NCI-H774 (cell line): ENCODE measurements around the gene ANKRD39.
"Not testable (repeated sequence)": the region's sequence is repeated elsewhere in the genome, so short reads cannot be mapped to it uniquely, and the experiment has no call there.

Source experiments
- DNase-seq: peaks from one replicate; lab custom pipeline; 2025; lab: John Stamatoyannopoulos, UW

Gene ANKRD39, protein sequence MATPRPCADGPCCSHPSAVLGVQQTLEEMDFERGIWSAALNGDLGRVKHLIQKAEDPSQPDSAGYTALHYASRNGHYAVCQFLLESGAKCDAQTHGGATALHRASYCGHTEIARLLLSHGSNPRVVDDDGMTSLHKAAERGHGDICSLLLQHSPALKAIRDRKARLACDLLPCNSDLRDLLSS

DNA sequence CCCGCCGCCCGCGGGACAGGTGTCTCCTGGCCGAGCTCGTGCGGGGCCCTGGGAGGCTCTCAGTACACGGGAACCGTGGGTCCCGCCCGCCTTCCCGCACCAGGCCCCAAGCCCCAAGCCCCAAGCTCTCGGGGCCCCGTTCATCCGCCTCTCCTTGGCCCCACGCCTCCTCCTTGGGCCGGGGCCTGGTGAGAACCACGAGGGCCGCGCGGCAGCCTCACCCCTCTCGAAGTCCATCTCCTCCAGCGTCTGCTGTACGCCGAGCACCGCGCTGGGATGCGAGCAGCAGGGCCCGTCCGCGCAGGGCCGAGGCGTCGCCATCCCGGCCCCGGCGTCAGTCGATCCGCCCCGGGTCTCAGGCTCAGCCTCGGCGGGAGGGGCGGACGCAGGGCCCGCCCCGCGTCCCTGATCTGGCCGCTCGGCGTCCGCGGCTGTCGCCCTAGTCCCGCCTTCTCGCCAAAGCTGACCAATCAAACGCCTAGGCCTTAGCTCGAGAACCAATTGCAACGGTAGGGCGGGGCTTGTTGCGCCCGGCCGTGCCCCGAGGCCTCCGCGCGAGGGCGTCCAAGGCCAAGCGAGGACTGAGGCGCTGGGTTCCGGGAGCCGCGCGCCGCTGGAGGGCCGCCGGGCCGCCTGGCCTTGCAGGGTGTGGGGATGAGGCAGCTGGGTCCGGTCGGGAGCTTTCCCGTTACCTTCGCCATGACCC lies at the start of gene ANKRD39:
Gene ANKRD39 (minus strand): TSS at position 350 of the 706 bp plus-strand sequence. CDS start 29 bp downstream, at position 321.
- DNase-seq = peak; percentile 97

DNA sequence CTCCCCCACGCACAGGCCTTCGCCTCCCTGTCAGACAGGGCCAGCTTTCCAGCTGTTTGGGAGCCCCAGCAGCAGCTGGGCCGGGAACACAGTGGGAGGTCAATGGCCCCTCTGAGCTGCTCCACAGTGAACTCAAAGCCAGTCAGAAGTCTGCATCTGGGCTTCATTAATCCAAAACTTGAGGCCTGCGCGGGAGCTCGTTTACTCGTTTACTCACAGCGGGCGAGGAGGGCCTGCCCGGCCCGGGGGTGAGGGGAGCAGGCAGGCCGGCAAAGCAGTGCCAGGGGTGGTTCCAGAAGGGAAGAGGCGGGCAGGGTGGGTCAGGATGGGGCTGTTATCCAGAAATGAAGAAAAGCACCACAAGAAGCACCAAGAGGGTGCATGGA lies 48.9 kb upstream of the ANKRD39 start:
- no peak for DNase-seq

DNA sequence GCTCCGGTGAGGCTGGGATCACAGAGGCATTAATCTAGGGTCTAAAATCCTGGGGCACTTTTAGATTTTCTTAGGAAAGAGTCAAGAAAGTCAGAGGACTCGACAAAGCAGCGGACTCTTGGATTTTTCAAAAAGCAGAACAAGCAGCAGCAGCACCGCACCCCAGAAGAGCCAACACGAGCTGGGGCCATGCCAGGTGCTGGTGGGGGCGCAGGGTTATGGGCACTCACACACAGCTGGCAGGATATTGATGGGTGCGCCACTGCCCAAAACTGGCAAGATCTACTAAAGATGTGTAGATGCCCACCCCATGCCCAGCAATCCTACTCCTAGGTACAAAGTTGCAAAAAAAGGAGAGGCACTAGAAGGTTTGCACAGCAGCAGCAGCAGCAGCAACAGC lies 46.0 kb upstream of the ANKRD39 start:
- no peak for DNase-seq

DNA sequence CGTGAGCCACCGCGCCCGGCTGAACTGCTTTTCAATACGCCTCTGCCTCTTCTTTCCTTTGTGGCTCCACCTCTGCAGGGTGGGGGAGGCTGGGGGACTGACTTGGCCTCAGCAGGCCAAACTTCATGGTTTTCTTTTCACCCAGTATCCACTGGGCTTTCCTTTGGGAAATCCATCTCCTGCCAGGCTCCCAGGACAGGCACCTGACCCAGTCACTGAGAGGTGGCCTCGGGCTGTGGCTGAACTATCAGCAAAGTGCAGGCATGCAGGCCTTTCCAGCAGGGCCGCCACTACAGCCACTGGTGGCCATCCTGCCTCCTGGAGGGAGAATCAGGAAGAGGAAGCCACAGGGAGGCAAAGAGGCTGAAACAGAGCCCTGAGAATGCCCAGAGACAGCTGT lies 45.5 kb upstream of the ANKRD39 start:
- DNase-seq = no peak

DNA sequence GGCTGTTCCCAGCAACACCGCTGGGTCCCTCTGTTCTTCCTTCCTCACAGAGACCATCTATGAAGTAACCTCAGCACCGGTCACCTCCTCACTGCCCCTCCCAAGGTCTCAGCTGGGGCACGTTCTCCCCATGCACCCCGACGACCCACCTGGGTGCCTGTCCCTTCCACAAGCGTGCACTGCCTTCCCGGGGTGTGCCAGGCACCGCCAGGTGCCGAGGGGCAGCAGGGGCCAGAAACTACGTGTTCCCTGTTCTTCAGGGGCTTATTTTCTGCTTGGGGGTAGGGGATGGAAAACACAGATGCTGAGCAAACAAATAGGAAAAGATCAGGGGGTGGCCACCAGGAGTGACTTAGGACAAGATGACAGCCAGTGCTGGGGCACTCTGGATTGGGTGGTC lies 42.4 kb upstream of the ANKRD39 start:
- DNase-seq = no peak

DNA sequence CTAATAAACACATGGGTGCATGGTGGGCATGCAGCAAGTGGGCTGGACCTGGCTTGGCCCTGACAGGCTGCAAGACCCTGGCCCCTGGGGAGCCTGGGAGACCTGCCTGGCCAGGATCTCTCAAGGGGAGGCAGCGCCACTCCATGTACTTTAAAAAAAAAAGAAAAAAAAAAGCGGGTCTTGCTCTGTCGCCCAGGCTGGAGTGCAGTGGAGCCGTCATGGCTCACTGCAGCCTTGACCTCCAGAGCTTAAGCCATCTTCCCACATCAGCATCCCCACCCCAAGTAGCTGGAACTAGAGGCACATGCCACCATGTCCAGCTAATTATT lies 41.6 kb upstream of the ANKRD39 start:
- DNase-seq = no peak

DNA sequence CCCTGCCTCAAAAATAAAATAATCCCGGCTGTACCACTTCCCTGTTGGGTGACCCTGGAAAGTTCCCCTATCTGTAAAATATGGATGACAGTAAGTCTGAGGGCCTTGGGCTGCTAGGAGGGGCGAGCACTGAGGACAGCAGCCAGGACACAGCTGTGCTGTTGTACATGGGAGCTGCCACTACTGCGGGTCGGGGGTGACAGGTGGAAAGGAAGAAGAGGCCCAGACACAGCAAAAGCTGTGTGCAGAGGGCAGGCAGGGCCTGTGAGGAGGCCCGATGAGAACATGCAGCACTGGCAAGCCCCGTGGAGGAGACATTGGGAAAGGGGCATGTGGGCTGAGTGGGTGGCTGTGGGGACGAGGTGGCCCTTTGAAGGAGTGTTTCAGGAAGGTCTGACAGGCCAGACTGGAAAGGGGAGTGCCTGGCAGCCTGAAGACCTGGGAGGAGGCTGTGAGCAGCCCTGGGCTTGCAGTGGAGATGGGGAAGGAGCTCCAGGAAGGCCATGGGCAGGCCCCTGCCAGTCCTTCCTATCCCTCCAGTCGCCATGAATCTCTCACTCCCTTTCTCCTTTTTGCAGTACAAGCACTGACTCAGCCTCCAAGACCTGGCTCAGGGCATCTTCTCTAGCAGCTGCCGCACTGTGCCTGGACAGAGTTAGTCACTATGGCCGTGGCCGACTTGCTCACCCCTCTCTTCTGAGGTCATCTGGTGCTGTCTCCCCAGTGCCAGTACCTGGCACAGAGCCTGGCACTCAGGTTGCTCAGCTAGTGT lies 41.0 kb upstream of the ANKRD39 start:
- DNase-seq = no peak

DNA sequence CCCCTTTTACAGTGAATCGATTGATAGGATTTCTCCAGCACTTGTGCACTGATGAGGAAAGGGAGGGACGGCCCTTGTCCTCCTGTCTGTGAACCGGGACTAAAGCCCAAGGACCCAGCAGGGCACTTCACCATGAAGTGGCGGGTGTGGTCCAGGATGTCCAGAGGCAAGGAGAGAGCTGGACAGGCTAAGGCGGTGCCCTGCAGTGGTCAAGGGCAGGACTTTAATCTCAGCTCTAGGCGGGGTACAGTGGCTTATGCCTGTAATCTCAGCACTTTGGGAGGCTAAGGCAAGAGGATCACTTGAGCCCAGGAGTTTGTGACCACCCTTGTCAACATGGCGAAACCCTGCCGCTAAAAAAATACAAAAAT lies 40.3 kb upstream of the ANKRD39 start:
- no peak for DNase-seq

DNA sequence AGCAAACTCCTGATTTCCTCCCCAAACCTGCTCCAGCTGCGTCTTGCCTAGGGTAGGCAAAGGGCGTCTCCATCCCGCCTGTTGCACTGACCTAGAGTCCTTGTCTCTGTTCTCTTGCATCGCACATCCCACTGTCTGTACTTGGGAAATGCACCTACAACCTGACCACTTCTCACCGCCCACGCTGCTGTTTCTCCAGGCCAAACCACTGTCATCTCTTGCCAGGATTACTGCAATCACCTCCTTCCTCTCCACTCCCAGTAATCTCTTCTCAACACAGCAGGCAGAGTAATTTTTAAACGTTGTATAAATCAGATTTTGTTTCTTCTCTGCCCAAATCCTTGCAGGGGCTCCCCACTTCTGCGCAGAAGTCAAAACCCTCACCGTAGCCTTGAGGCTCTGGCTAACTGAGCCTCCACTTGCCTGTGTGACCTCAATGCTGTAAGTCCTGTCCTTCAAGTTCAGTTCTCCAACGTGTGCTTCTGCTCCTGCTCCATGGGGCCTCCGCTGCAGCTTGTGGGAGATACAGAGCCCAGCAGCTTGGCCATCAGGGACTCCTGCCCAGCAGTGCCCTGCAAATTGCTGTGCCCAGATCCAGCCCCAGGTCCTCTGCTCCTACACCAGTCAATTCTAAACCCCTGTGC lies 39.8 kb upstream of the ANKRD39 start:
- DNase-seq = no peak

DNA sequence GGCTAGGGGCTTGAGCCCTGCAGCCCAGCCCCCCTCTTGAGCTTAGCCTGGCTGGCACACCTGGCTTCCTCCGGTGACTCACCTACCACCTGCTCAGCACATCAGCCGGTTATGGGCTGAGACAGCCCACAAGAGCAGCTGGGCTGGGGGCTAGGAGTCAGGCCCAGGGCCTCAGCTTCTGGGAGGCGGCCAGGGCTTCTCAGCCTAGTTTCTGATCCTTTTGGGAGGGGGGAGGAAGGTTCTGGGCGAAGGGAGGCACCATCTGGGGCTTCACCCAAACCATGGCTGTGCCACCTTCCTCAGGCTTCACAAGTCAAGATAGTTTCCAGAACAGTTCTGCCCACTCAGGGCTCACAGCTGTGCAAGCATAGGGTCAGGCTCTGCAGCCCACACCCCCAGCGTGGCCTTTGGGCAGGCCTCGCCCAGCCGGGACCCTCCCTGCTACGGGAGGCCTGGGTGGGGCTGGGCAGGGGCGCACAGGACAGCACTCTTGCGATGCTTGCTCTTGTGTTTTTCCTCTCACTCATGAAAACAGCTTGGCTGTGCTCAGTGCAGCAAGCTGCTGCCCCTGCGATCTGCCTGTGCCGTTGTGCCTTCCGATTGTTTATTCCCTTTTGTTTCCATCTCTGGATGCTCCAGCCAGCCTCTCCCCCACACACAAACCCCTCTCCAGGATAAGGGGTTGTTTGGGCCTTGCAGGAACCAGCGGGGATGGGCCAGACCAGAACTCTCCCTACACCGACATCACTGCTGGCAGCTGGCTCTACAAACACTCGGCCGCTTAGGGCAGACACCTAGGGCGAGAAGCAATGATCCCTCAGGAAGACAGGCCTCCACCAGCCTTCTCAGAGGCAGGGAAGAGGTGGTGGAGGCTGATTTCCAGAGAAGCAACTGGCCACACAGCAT lies 38.2 kb upstream of the ANKRD39 start:
- DNase-seq = peak; percentile 61

DNA sequence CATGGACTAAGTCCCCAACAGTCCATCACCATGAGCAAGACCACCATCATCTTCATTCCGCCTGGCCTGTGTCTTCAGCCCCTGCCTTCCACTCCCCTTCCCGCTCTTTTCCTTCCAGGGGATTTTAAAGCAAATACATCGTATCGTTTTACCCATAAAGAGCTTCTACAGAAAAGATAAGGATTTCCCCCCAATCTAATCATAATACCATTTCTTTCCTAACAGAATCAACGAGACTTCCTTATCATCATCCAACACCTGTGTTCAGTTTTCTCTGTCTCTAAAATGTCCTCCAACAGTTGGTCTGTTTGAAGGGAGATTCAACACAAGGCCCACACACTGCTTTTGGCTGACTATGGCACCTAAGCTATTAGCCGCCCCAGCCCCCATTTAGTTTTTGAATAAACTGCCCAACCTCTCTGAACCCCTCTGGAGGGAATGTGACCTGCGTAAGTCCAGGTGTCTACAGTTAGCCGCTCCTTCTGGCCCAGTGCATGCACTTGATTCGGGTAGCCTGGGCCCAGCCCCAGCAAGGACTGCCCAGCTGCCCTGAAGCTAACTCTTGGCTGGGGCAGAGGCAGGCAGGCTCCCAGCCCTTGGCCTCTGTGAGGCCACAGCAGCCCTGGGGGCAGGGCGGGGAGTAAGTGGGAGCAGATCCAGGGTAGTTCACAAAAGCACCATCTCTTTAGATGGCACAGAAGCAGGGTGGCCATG lies 37.4 kb upstream of the ANKRD39 start:
- no peak for DNase-seq

DNA sequence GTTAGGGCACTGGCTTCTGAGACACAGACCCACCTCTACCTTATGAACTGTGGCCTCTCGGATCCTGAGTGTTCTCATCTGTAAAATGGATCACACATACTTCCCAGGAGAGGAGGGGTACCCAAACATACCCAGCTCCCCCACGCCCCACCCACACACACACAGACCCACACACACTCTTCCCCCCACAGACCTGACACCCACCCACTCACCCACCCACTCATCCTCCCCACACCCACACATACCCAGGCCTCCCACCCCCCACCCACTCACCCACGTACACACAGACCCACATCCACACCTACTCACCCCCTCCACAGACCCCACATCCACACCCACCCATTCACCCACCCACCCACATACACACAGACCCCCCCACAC lies 36.3 kb upstream of the ANKRD39 start:
- no peak for DNase-seq

DNA sequence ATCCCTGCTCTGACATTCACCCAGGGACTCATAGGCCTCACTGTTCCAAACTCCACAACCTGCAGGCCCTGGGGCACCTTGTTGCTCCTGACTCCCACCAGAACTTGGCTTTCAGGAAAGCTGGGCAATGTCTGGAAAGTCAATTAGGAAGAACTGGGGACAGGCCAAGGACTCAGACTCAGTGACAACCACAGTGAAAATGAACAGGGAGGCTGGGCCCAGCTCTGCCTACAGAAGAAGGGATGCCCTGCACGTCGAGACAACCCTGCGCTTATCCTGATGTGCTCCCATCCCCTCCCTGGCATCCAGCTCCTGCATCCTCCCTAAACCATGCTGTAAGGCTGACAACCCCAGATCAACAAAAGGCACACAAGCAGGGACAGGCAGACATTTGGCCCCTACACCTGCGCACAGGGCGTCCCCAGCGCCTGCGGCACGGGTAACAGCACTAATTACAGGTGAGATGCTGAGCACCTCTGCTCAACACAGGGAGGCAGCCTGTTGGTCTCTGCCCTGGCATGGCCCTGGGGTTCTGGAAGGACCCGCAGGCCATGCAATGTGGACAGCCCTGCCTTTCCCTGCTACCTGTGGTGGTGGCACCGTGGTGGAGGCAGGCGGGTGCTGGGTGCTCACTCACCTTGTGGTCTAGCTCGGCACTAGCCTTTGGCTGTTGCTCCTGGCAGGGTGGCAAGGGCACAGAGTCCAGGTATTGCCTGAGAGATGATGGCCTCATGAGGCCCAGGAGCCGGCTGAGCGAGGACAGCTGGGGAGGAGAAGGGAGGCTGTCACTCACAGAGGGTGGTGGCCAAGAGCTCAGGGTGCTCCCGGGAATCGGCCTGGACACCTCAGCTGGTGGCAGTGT lies 35.7 kb upstream of the ANKRD39 start:
- no peak for DNase-seq

DNA sequence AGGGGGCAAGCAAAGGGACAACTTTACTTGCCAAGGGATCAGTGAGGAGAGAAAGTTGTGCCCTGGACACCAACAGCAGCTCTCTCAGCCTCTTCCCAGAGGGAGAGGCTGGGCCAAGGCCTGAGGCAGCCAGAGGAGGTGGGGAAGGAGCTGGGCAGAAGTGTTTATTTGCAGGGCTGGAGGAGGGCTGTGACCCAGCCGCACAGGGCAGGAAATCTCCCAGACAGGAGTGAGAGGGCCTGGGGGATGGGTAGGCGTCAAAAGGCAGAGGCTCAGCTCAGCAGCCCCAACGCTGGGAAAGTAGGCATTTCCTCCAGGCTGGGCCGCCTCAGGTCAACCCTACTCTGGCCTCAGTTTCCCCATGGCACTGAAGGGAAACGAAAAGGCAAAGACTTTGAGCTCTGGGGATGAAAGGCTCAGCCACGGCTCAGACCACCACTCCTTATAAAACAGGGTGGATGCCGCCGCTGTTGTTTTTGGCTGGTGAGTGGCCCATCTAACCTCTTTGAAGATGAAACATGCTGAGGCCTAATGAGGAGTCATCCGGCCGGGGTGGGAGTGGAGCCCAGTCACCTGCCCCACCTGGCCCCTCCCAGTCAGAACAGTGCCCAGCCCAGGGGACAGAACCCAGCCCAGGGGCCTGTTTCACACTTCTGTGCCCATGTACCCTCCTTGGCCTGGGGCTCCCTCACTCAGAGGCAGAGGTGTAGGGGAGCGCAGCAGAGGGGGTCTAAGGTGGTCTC lies 33.9 kb upstream of the ANKRD39 start:
- no peak for DNase-seq

DNA sequence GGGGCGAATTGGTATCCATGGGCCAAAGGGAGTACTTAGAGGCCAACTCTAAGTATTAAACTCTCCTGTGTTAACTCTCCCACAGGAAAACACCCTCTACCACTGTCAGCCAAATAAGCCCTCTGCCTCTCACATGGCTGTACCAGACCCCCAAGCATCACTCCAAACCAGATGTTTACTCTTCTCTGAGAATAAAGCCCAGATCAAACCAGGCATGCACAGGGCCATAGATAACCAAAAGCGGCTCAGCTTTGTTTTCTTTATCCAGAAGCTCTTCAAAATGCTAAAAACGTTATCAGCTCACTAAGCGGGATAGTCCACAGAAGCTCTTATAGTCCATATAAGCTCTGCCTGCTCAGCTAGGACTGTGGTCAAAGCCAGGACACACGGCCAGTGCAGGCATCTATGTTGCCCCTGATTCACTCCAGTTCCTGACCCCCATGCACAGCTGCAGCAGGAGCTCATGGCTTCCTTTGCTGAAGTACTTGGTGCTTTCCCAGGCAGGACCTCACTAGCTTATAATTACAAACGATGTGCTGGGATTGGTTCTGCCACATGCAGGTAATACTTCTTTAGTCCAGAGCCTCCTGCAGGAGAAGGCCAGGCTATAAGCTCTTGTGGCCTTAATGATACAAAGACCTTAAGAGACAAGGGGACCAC lies 33.0 kb upstream of the ANKRD39 start:
- DNase-seq = no peak

DNA sequence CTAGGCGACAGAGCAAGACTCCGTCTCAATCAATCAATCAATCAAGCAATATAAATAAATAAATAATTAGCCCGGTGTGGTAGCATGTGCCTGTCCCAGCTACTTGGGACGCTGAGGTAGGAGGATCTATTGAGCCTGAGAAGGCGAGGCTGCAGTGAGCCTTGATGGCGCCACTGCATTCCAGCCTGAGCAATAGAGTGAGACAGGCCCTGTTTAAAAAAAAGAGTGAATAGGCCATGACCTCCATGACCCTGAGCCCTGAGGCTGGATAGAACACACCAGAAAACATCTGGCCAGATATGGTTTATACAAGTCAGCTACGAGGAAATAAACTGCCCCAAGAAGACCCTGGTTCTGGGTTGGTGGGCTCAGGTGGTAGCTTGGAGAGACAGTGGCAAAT lies 32.4 kb upstream of the ANKRD39 start:
- no peak for DNase-seq

DNA sequence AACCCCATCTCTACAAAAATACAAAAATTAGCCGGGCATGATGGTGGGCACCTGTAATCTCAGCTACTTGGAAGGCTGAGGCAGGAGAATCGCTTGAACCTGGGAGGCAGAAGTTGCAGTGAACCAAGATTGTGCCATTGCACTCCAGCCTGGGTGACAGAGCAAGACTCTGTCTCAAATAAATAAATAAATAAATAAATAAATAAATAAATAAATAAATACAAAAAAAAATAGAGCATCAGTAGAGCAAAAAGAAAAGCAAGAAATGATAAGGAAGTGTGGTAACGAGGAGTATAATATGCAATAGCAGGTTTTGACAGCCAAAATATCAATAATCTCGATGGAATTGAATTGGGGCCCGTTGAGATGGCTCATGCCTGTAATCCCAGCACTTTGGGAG lies 31.7 kb upstream of the ANKRD39 start:
- not testable (repeated sequence) for DNase-seq

DNA sequence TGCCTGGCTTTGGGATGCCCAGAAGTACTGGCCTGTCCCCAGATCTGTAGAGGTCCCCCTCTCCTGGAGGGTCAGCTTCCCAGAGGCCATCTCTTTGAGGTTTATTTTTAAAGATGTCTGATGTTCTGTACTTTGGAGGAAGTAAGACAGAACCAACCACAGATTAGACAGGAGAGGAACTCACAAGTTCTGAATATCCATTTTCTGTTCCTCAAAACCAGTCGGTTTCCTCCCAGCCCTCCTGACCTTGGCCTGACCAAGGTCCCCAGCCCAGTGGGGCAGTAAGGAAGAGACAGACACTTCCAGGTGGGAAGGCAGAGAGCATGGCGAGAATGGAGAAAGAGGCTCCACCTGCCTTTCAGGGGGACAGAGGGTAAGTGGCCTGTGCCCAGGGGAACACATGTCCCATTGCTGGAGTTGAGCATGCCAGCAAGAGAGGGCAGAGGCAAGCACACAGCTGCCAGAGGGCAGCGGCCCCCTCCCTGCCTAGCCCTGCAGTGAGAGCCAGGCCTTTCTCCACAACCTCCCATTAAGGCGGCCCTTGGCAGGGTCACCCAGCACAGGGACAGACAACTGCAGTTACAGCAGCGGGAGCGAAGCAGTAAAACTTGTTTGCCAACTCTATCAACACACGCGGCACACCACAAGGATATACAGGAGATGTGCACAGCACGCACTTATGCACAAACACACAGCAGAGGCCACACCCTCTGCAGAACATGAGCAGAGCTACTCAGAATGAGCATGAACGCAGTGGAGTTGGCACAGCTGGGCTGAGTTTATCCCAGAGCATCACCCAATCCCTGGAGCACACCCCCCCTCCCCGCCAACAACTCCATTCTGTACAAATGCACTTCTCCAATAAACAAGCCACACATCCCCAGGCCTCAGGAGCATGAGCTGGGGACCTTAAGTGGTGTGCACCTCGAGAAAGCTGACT lies 30.5 kb upstream of the ANKRD39 start:
- DNase-seq = peak; percentile 65
